ENCODE data around the gene PTOV1. TPM values are rescaled to one million over a fixed set of nuclear protein-coding genes. Genes with fewer than 3 reads are reported as not detected.
A peak's percentile ranks its signal among the peaks of the same experiment; 100 is the strongest.

PTOV1 gene
- total and polyA plus RNA-seq, 2 of the 13 experiments (the other 11 are each of a cell fraction or from before 2014, with no cell fraction given): 63.5 to 68.5 TPM

GRCh38 chr19:49887665-49888509 is 36.9 kb downstream of the PTOV1 start:
- Histone ChIP-seq H3K9ac (ENCODE audit: insufficient read depth, low read depth, low read length) (no peak overlapping the region), H3K4me1 (ENCODE audit: insufficient read depth, low read length) (no peaks in the 10 kb centered on the region), H3K27me3 (ENCODE audit: control insufficient read depth in 1 of 2, insufficient read depth in 2 of 2, low read length in 2 of 2) (no peaks in the 10 kb centered on the region; a peak in 1 of 5 replicates), H3K79me2 (ENCODE audit: insufficient read depth, low read length) (no peaks in the 10 kb centered on the region), H3K27ac (ENCODE audit: extremely low read length, insufficient read depth, low read length) (no peak overlapping the region), H3K4me2 (ENCODE audit: low read depth, low read length) (no peak overlapping the region), H2AFZ (ENCODE audit: low read length) (no peak overlapping the region), H3K9me3 (ENCODE audit: low read length) (no peaks in the 10 kb centered on the region), H3K4me3 (replicated peaks in 1 of 3; ENCODE audit: insufficient read depth in 1 of 3, low read depth in 2 of 3, low read length in 3 of 3) (no peak overlapping the region), H3K36me3 (replicated peaks in 1 of 2; ENCODE audit: control insufficient read depth in 1 of 2, insufficient read depth in 2 of 2, low read length in 2 of 2) (peaks cover 7 to 21% of the 10 kb centered on the region in 2 experiments; a peak in 4 of 5 replicates), H4K20me1 (ENCODE audit: insufficient read depth, low read length) (no peaks in the 10 kb centered on the region; the same call in 1 of the 2 replicates)
- no peak for ATAC-seq
- TF ChIP-seq ZBTB7B (CRISPR knock-in tag; IDR thresholded peaks at IDR 0.05): no peak
- TF ChIP-seq AGO2 (optimal IDR thresholded peaks at IDR 0.05; ENCODE audit: low read depth, low read length): peak; percentile 69
- FAIRE-seq: no peak
- intact Hi-C loops (cut with micrococcal nuclease; ENCODE audit: unreplicated experiment) (no loop called here), in situ Hi-C loops (cut with HindIII; ENCODE audit: extremely low pct_ligation_motif_present, low pct_unique_long_range_greater_than_20kb) (no loop called here)
- no TSS peak for BruUV-seq (replicated peaks)
- 97% methylated on average over 38 of the region's 54 CpGs for WGBS (ENCODE audit: low lambda C conversion rate)
- ChIA-PET POLR2A (no interaction called here), CTCF (ENCODE audit: low intra/inter-chr PET ratio, low total read pairs) (no interaction called here)
- DNase-seq (ENCODE audit: low spot score): no peak

- ATAC-seq: no peak
- POLR2A ChIA-PET: no interaction called here
- no TSS peak for BruUV-seq (replicated peaks)
Observed at GRCh38 chr19:49888510-49888824, 37.5 kb downstream of the PTOV1 start.

More at GRCh38 chr19:49888510-49888824, 37.5 kb downstream of the PTOV1 start:
- Histone ChIP-seq H3K27ac (ENCODE audit: extremely low read length, insufficient read depth, low read length) (no peak overlapping the region), H2AFZ (ENCODE audit: low read length) (no peak overlapping the region), H3K9me3 (ENCODE audit: low read length) (no peaks in the 10 kb centered on the region), H3K4me1 (ENCODE audit: insufficient read depth, low read length) (no peaks in the 10 kb centered on the region), H3K9ac (ENCODE audit: insufficient read depth, low read depth, low read length) (no peak overlapping the region), H3K79me2 (ENCODE audit: insufficient read depth, low read length) (no peaks in the 10 kb centered on the region), H3K4me3 (replicated peaks in 1 of 3; ENCODE audit: insufficient read depth in 1 of 3, low read depth in 2 of 3, low read length in 3 of 3) (no peak overlapping the region), H4K20me1 (ENCODE audit: insufficient read depth, low read length) (no peaks in the 10 kb centered on the region), H3K36me3 (replicated peaks in 1 of 2; ENCODE audit: control insufficient read depth in 1 of 2, insufficient read depth in 2 of 2, low read length in 2 of 2) (peaks cover 3 to 15% of the 10 kb centered on the region in 2 experiments; a peak in 4 of 5 replicates), H3K27me3 (ENCODE audit: control insufficient read depth in 1 of 2, insufficient read depth in 2 of 2, low read length in 2 of 2) (no peaks in the 10 kb centered on the region; a peak in 1 of 5 replicates), H3K4me2 (ENCODE audit: low read depth, low read length) (no peak overlapping the region)
- 93% methylated on average over 9 of the region's 18 CpGs for WGBS (ENCODE audit: low lambda C conversion rate)
- FAIRE-seq (no peak), DNase-seq (ENCODE audit: low spot score) (no peak)
- TF ChIP-seq KMT2A (CRISPR knock-in tag; IDR thresholded peaks at IDR 0.05): no peak
- TF ChIP-seq IKZF4 (CRISPR knock-in tag; IDR thresholded peaks at IDR 0.05; ENCODE audit: borderline replicate concordance, low read depth, not compliant biosample characterization): no peak
- TF ChIP-seq AGO2 (optimal IDR thresholded peaks at IDR 0.05; ENCODE audit: low read depth, low read length): no peak
- TF ChIP-seq, protein P1, sequence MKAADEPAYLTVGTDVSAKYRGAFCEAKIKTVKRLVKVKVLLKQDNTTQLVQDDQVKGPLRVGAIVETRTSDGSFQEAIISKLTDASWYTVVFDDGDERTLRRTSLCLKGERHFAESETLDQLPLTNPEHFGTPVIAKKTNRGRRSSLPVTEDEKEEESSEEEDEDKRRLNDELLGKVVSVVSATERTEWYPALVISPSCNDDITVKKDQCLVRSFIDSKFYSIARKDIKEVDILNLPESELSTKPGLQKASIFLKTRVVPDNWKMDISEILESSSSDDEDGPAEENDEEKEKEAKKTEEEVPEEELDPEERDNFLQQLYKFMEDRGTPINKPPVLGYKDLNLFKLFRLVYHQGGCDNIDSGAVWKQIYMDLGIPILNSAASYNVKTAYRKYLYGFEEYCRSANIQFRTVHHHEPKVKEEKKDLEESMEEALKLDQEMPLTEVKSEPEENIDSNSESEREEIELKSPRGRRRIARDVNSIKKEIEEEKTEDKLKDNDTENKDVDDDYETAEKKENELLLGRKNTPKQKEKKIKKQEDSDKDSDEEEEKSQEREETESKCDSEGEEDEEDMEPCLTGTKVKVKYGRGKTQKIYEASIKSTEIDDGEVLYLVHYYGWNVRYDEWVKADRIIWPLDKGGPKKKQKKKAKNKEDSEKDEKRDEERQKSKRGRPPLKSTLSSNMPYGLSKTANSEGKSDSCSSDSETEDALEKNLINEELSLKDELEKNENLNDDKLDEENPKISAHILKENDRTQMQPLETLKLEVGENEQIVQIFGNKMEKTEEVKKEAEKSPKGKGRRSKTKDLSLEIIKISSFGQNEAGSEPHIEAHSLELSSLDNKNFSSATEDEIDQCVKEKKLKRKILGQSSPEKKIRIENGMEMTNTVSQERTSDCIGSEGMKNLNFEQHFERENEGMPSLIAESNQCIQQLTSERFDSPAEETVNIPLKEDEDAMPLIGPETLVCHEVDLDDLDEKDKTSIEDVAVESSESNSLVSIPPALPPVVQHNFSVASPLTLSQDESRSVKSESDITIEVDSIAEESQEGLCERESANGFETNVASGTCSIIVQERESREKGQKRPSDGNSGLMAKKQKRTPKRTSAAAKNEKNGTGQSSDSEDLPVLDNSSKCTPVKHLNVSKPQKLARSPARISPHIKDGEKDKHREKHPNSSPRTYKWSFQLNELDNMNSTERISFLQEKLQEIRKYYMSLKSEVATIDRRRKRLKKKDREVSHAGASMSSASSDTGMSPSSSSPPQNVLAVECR (CRISPR knock-in tag; IDR thresholded peaks at IDR 0.05; ENCODE audit: borderline replicate concordance): no peak
- TF ChIP-seq EZH2 (conservative IDR thresholded peaks at IDR 0.05; ENCODE audit: low read depth, low read length): no peak
- intact Hi-C loops (cut with micrococcal nuclease; ENCODE audit: unreplicated experiment): no loop called here
- in situ Hi-C loops (cut with HindIII; ENCODE audit: extremely low pct_ligation_motif_present, low pct_unique_long_range_greater_than_20kb): no loop called here
- CTCF ChIA-PET (ENCODE audit: low intra/inter-chr PET ratio, low total read pairs): no interaction called here

Measured in HepG2 (cell line).